Esophagus squamous epithelium (tissue), 5 donors: ENCODE results near the gene PHF12. TPM values are rescaled to one million over a fixed set of nuclear protein-coding genes. Genes with fewer than 3 reads are reported as not detected.

ENCODE experiments used
- DNase-seq: peaks from one replicate; lab custom pipeline; 2025; lab: John Stamatoyannopoulos, UW
- H3K27ac ChIP-seq, 4 donors: fragments of 200-600 bp; sonication (generic); one replicate each; pipeline ENCODE4 v1.5.1; 2016 to 2019; ENCODE audit warnings: mild to moderate bottlenecking in 1 of 4
- H3K27me3 ChIP-seq, 4 donors: fragments of 200-600 bp; sonication (generic); 1 replicate in 3 of 4; 2 replicates in 1 of 4; pipeline versions ENCODE4 v1.5.1 to v1.6.0; 2017 to 2021; ENCODE audit warnings: antibody characterized with exemption in 1 of 4
- H3K36me3 ChIP-seq, 3 donors: fragments of 200-600 bp; sonication (generic); one replicate each; pipeline ENCODE4 v1.5.1; 2016 to 2019
- H3K4me1 ChIP-seq, 3 donors: fragments of 200-600 bp; sonication (generic); one replicate each; pipeline ENCODE4 v1.5.1; 2017 to 2019
- H3K4me3 ChIP-seq, 4 donors: fragments of 200-600 bp; sonication (generic); 1 replicate in 3 of 4; 2 replicates in 1 of 4; pipeline ENCODE4 v1.5.1; 2016 to 2019; ENCODE audit warnings: mild to moderate bottlenecking in 2 of 4, moderate library complexity in 1 of 4
- H3K9me3 ChIP-seq, 3 donors: fragments of 200-600 bp; sonication (generic); one replicate each; pipeline ENCODE4 v1.5.1; 2016 to 2019
- POLR2A ChIP-seq, 4 donors: fragments of 450-650 bp; IDR thresholded peaks; one replicate each; pipeline ENCODE4 v1.6.1; 2017; ENCODE audit warnings: antibody characterized with exemption in 4 of 4, mild to moderate bottlenecking in 4 of 4, moderate library complexity in 3 of 4
- WGBS, 2 donors: methylation state at CpG; one replicate each; pipeline ENCODE4 v1.1.5; 2018; 5-methylcytosine and 5-hydroxymethylcytosine counted together
- intact Hi-C: fragments of 100-400 bp; cut with DNase I; formaldehyde crosslinking; loops from one replicate; pipeline ENCODE4 v1.15.0; 2022
- total RNA-seq, 4 donors: library from RNA; depleted of rRNA; stranded (reverse); fragments of >200 nt; gene quantifications; one replicate each; pipeline ENCODE4 v1.1.0, GENCODE V29; 2016
- TF ChIP-seq, protein P1 (sequence below), 6 experiments: fragments of 450-650 bp in 4 of 6; fragments of 200-600 bp in 2 of 6; sonication (generic) in 2 of 6; IDR thresholded peaks; one replicate each; pipeline ENCODE4 v1.5.1; 2016 to 2019; ENCODE audit warnings: antibody characterized with exemption in 6 of 6, mild to moderate bottlenecking in 4 of 6, moderate library complexity in 4 of 6
- donor health status: DM: yes; HTN: yes; CAD: no.

Gene PHF12
- total RNA-seq, 4 donors from 2014 or later: 13.0 to 35.6 (median 18.8) TPM

GRCh38 chr17:28888832-28889231 is 62.5 kb downstream of the PHF12 start:
- peaks cover 17 to 65% (median 20%) of the 10 kb centered on the region in 3 donors for H3K36me3 ChIP-seq

GRCh38 chr17:28887871-28888471 is 63.3 kb downstream of the PHF12 start:
- intact Hi-C loops: no loop called here
- 82 to 83% methylated on average over 4 of the region's 12 CpGs for WGBS, 2 donors
- H3K27ac ChIP-seq: no peak overlapping the region
- TF ChIP-seq, protein P1, sequence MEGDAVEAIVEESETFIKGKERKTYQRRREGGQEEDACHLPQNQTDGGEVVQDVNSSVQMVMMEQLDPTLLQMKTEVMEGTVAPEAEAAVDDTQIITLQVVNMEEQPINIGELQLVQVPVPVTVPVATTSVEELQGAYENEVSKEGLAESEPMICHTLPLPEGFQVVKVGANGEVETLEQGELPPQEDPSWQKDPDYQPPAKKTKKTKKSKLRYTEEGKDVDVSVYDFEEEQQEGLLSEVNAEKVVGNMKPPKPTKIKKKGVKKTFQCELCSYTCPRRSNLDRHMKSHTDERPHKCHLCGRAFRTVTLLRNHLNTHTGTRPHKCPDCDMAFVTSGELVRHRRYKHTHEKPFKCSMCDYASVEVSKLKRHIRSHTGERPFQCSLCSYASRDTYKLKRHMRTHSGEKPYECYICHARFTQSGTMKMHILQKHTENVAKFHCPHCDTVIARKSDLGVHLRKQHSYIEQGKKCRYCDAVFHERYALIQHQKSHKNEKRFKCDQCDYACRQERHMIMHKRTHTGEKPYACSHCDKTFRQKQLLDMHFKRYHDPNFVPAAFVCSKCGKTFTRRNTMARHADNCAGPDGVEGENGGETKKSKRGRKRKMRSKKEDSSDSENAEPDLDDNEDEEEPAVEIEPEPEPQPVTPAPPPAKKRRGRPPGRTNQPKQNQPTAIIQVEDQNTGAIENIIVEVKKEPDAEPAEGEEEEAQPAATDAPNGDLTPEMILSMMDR (IDR thresholded peaks at IDR 0.05): no peak
- no peak for TF ChIP-seq POLR2A (IDR thresholded peaks at IDR 0.05)
- no peaks in the 10 kb centered on the region for H3K9me3 ChIP-seq
- H3K4me3 ChIP-seq: no peak overlapping the region
- peaks cover 24 to 74% (median 29%) of the 10 kb centered on the region in 3 donors for H3K36me3 ChIP-seq
- H3K27me3 ChIP-seq: no peaks in the 10 kb centered on the region
- no peak for DNase-seq
- peaks cover 7 to 38% (median 19%) of the 10 kb centered on the region in 3 donors for H3K4me1 ChIP-seq

More at GRCh38 chr17:28888832-28889231, 62.5 kb downstream of the PHF12 start:
- WGBS, 2 donors: 80 to 89% methylated on average over 7 of the region's 7 CpGs
- Histone ChIP-seq H3K27ac (no peak overlapping the region), H3K4me1 (peaks cover 15 to 46% (median 27%) of the 10 kb centered on the region in 3 donors), H3K9me3 (no peaks in the 10 kb centered on the region), H3K27me3 (no peaks in the 10 kb centered on the region), H3K4me3 (no peak overlapping the region)
- TF ChIP-seq, protein P1 (IDR thresholded peaks at IDR 0.05): no peak
- no peak for TF ChIP-seq POLR2A (IDR thresholded peaks at IDR 0.05)
- no peak for DNase-seq
- intact Hi-C loops: no loop called here

- no peak for DNase-seq
- H3K4me1 ChIP-seq: peaks cover 0 to 18% (median 5%) of the 10 kb centered on the region in 3 donors
- H3K27me3 ChIP-seq: no peaks in the 10 kb centered on the region
- WGBS, 2 donors: 77 to 85% methylated on average over 6 of the region's 10 CpGs
- peaks cover 45 to 85% (median 45%) of the 10 kb centered on the region in 3 donors for H3K36me3 ChIP-seq
- TF ChIP-seq, protein P1 (IDR thresholded peaks at IDR 0.05): no peak
- no peak for TF ChIP-seq POLR2A (IDR thresholded peaks at IDR 0.05)
- intact Hi-C loops: no loop called here
- H3K27ac ChIP-seq: no peak overlapping the region
- H3K9me3 ChIP-seq: no peaks in the 10 kb centered on the region
- H3K4me3 ChIP-seq: no peak overlapping the region
Observed at GRCh38 chr17:28885951-28886350, 65.4 kb downstream of the PHF12 start.

- Histone ChIP-seq H3K4me3 (no peak overlapping the region), H3K27ac (no peak overlapping the region), H3K36me3 (peaks cover 45 to 85% (median 51%) of the 10 kb centered on the region in 3 donors), H3K27me3 (no peaks in the 10 kb centered on the region), H3K4me1 (peaks cover 0 to 12% (median 5%) of the 10 kb centered on the region in 3 donors), H3K9me3 (no peaks in the 10 kb centered on the region)
- TF ChIP-seq POLR2A (IDR thresholded peaks at IDR 0.05): no peak
- TF ChIP-seq, protein P1 (IDR thresholded peaks at IDR 0.05): no peak
- 84 to 91% methylated on average over 4 of the region's 4 CpGs for WGBS, 2 donors
- intact Hi-C loops: no loop called here
- no peak for DNase-seq
Observed at GRCh38 chr17:28885363-28885762, 66.0 kb downstream of the PHF12 start.

DNA sequence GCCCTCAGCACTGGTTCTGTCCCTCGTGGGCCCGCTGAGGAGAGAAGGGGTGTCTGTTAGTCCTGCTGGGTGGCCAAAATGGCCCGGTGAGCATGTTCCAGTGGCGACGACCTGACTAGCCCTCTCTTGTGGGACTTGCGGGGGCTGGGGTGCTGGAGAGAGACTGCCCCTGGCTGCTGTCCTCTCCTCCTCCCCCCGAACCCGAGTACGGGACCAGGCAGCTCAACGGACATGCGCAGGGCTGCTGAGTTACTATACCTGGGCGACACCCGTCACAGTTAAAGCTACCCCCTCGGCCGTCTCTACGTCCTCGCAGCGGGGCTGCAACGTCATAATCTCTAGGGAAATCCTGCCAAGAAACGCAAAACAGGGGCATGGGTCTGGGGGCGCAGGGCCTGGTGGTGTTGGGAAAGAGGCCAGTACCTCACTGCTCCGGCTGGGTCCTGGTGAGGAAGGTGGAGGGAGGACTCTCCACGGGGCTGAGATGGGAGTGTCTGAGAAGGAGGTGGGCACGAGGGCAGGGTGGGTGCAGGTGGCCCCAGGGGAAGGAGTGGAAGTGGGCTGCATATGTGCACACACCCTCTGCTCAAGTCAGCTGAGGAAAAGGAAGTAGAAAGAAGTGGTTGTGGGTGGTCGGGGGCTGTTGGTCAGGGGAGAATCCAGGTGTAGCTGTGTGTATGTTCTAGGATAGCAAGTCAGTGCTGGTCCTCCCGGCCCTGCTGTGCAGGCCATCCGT is 67.2 kb downstream of the PHF12 start:
- TF ChIP-seq POLR2A (IDR thresholded peaks at IDR 0.05): no peak
- TF ChIP-seq, protein P1 (IDR thresholded peaks at IDR 0.05): no peak
- no peak overlapping the region for H3K27ac ChIP-seq
- no peak overlapping the region for H3K4me3 ChIP-seq
- intact Hi-C loops: no loop called here
- no peak for DNase-seq
- WGBS, 2 donors: 81% methylated on average over 12 to 14 of the region's 27 CpGs
- no peaks in the 10 kb centered on the region for H3K9me3 ChIP-seq
- peaks cover 51 to 97% (median 63%) of the 10 kb centered on the region in 3 donors for H3K36me3 ChIP-seq
- H3K27me3 ChIP-seq: no peaks in the 10 kb centered on the region
- H3K4me1 ChIP-seq: no peaks in the 10 kb centered on the region
